HCT116 (cell line): ENCODE results near the gene ST7L.

Experiments
- CEBPB ChIP-seq: IDR thresholded peaks from 2 replicates; pipeline ENCODE4 v1.6.1; 2012; ENCODE audit warnings: low read depth
- EGR1 ChIP-seq: IDR thresholded peaks from 2 replicates; pipeline ENCODE4 v1.6.1; 2012; ENCODE audit warnings: low read depth
- ELF1 ChIP-seq: IDR thresholded peaks from 2 replicates; pipeline ENCODE4 v1.6.1; 2012; ENCODE audit warnings: low read depth, borderline replicate concordance
- EZH2 ChIP-seq: fragments of 200-600 bp; sonication (generic); IDR thresholded peaks from 2 replicates; pipeline ENCODE4 v1.6.1; 2017; ENCODE audit warnings: antibody characterized with exemption, mixed run types
- EZH2phosphoT487 ChIP-seq: fragments of 200-600 bp; IDR thresholded peaks from 2 replicates; pipeline ENCODE4 v1.6.1; 2018; ENCODE audit warnings: antibody characterized with exemption, borderline replicate concordance
- POLR2A ChIP-seq: IDR thresholded peaks from 2 replicates; pipeline ENCODE4 v1.7.0; 2011; ENCODE audit warnings: borderline replicate concordance; ENCODE audit not compliant: insufficient read depth, insufficient read length; ENCODE audit errors: extremely low read depth
- RAD21 ChIP-seq: IDR thresholded peaks from 2 replicates; pipeline ENCODE4 v1.6.1; 2012; ENCODE audit warnings: low read depth, mild to moderate bottlenecking
- SIN3A ChIP-seq: IDR thresholded peaks from 2 replicates; pipeline ENCODE4 v1.6.1; 2012; ENCODE audit warnings: low read depth
- SP1 ChIP-seq: IDR thresholded peaks from 2 replicates; pipeline ENCODE4 v1.6.1; 2012; ENCODE audit warnings: low read depth
- SRF ChIP-seq: IDR thresholded peaks from 2 replicates; pipeline ENCODE4 v1.6.1; 2012; ENCODE audit warnings: low read depth
- YY1 ChIP-seq: IDR thresholded peaks from 2 replicates; pipeline ENCODE4 v1.6.1; 2011; ENCODE audit warnings: low read length, low read depth, moderate library complexity, mild to moderate bottlenecking; ENCODE audit not compliant: insufficient replicate concordance; ENCODE audit errors: extremely low read depth
- TF ChIP-seq, protein P1 (sequence below), 3 experiments: fragments of 200-600 bp in 1 of 3; sonication (generic) in 1 of 3; IDR thresholded peaks in 2 of 3; conservative IDR thresholded peaks in 1 of 3; 2 replicates each; pipeline ENCODE4 v1.5.1; 2012 to 2017; ENCODE audit warnings: low read depth in 2 of 3, low read length in 2 of 3, antibody characterized with exemption in 1 of 3, borderline replicate concordance in 1 of 3, control low read depth in 1 of 3, mild to moderate bottlenecking in 1 of 3, mixed read lengths in 1 of 3, mixed run types in 1 of 3, moderate library complexity in 1 of 3; ENCODE audit not compliant: insufficient read depth in 1 of 3
- TF ChIP-seq, protein P2 (sequence below): IDR thresholded peaks from 2 replicates; pipeline ENCODE4 v1.6.1; 2012; ENCODE audit warnings: low read depth

DNA sequence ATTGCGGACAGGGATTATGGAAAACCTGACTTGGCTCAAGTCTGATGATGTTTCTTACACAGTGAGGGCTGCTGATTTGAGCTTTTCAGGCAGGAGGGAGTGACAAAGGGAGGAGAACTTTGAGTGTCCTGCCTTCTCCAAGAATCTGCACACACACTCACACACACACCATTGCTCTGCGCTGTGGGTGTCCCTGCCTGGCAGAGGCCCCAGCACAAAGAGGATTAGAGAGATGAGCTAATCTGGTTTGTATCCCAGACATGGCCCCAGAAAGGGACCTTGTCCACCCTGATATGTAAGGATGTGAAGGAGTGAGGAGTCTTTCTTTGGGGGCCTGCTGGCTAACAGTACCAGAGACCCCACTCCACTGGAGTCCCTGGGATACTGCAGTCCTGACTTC, 116.1 kb downstream of the ST7L start:
- TF ChIP-seq, protein P1, sequence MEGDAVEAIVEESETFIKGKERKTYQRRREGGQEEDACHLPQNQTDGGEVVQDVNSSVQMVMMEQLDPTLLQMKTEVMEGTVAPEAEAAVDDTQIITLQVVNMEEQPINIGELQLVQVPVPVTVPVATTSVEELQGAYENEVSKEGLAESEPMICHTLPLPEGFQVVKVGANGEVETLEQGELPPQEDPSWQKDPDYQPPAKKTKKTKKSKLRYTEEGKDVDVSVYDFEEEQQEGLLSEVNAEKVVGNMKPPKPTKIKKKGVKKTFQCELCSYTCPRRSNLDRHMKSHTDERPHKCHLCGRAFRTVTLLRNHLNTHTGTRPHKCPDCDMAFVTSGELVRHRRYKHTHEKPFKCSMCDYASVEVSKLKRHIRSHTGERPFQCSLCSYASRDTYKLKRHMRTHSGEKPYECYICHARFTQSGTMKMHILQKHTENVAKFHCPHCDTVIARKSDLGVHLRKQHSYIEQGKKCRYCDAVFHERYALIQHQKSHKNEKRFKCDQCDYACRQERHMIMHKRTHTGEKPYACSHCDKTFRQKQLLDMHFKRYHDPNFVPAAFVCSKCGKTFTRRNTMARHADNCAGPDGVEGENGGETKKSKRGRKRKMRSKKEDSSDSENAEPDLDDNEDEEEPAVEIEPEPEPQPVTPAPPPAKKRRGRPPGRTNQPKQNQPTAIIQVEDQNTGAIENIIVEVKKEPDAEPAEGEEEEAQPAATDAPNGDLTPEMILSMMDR (IDR thresholded peaks at IDR 0.05 in 2 of 3, conservative IDR thresholded peaks at IDR 0.05 in 1 of 3; ENCODE audit: borderline replicate concordance in 1 of 3, insufficient read depth in 1 of 3, low read depth in 2 of 3, low read length in 2 of 3): no peak
- TF ChIP-seq CEBPB: no peak
- no peak for TF ChIP-seq EZH2phosphoT487
- TF ChIP-seq RAD21: no peak
- no peak for TF ChIP-seq ELF1
- no peak for TF ChIP-seq POLR2A
- no peak for TF ChIP-seq SRF
- no peak for TF ChIP-seq SP1
- TF ChIP-seq SIN3A: no peak
- TF ChIP-seq EZH2: no peak
- TF ChIP-seq EGR1: no peak
- no peak for TF ChIP-seq YY1
- TF ChIP-seq, protein P2, sequence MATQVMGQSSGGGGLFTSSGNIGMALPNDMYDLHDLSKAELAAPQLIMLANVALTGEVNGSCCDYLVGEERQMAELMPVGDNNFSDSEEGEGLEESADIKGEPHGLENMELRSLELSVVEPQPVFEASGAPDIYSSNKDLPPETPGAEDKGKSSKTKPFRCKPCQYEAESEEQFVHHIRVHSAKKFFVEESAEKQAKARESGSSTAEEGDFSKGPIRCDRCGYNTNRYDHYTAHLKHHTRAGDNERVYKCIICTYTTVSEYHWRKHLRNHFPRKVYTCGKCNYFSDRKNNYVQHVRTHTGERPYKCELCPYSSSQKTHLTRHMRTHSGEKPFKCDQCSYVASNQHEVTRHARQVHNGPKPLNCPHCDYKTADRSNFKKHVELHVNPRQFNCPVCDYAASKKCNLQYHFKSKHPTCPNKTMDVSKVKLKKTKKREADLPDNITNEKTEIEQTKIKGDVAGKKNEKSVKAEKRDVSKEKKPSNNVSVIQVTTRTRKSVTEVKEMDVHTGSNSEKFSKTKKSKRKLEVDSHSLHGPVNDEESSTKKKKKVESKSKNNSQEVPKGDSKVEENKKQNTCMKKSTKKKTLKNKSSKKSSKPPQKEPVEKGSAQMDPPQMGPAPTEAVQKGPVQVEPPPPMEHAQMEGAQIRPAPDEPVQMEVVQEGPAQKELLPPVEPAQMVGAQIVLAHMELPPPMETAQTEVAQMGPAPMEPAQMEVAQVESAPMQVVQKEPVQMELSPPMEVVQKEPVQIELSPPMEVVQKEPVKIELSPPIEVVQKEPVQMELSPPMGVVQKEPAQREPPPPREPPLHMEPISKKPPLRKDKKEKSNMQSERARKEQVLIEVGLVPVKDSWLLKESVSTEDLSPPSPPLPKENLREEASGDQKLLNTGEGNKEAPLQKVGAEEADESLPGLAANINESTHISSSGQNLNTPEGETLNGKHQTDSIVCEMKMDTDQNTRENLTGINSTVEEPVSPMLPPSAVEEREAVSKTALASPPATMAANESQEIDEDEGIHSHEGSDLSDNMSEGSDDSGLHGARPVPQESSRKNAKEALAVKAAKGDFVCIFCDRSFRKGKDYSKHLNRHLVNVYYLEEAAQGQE: no peak
